ENCODE data around the gene ARRB1. TPM values are rescaled to one million over a fixed set of nuclear protein-coding genes. Genes with fewer than 3 reads are reported as not detected.

ARRB1 gene
- total RNA-seq, 4 donors from 2014 or later = 15.7 to 44.7 (median 27.7) TPM

- WGBS, 2 donors = 63 to 71% methylated on average over 9 to 11 of the region's 12 CpGs
- Histone ChIP-seq H3K4me1 (peaks cover 15 to 34% of the 10 kb centered on the region in 2 donors), H3K4me3 (replicated peaks in 1 of 3) (no peak overlapping the region), H3K27me3 (no peaks in the 10 kb centered on the region), H3K36me3 (no peaks in the 10 kb centered on the region), H3K27ac (no peak overlapping the region), H3K9me3 (no peaks in the 10 kb centered on the region)
- DNase-seq = no peak
- intact Hi-C loops (cut with DNase I) = no loop called here
- TF ChIP-seq POLR2A (IDR thresholded peaks at IDR 0.05) (no peak), CTCF (IDR thresholded peaks at IDR 0.05) (no peak)
Measured at GRCh38 chr11:75317446-75318122, 33.9 kb downstream of the ARRB1 start.

- no peak overlapping the region for H3K27ac ChIP-seq
- H3K4me3 ChIP-seq (replicated peaks in 1 of 3) = no peak overlapping the region
- no peak for TF ChIP-seq POLR2A (IDR thresholded peaks at IDR 0.05)
- no peak for TF ChIP-seq CTCF (IDR thresholded peaks at IDR 0.05)
- WGBS, 2 donors = 75 to 88% methylated on average over 6 of the region's 6 CpGs
- no peaks in the 10 kb centered on the region for H3K9me3 ChIP-seq
- DNase-seq = no peak
- no peaks in the 10 kb centered on the region for H3K36me3 ChIP-seq
- H3K27me3 ChIP-seq = no peaks in the 10 kb centered on the region
- intact Hi-C loops (cut with DNase I) = no loop called here
- H3K4me1 ChIP-seq = peaks cover 15 to 44% of the 10 kb centered on the region in 2 donors
Measured at GRCh38 chr11:75315439-75315805, 36.0 kb downstream of the ARRB1 start.

DNA sequence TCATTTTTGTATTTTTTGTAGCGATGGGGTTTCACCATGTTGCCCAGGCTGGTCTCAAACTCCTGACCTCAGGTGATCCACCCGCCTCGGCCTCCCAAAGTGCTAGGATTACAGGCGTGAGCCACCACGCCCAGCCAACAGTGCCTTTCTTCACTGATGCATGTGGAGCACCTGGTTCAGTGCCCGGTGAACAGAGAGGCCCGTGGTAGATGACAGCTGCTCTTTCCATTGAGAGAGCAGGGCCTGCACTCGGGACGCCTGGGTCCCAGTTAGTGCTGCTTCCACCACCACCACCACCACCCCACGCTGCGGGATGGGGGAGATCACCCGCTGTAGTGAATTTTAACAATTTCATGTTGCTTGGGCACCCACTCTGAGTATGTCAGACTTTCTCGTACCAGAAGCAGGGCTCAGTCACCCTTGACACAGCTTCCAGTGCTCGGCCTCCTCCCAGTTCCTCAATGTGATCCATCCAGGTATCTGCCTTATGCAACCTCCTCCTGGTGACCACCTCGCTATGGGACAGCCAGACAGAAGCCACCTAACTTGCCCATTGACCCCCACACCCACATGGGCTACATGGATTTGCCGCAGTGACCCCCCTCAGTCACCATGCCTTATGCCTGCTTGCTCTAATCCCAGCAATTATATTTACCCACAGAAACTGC lies 36.6 kb downstream of the ARRB1 start:
- no peaks in the 10 kb centered on the region for H3K27me3 ChIP-seq
- no peak for TF ChIP-seq CTCF (IDR thresholded peaks at IDR 0.05)
- no peak for TF ChIP-seq POLR2A (IDR thresholded peaks at IDR 0.05)
- no peaks in the 10 kb centered on the region for H3K9me3 ChIP-seq
- WGBS, 2 donors = 87 to 88% methylated on average over 16 of the region's 16 CpGs
- intact Hi-C loops (cut with DNase I) = no loop called here
- H3K4me1 ChIP-seq = peaks cover 15 to 39% of the 10 kb centered on the region in 2 donors
- no peaks in the 10 kb centered on the region for H3K36me3 ChIP-seq
- H3K27ac ChIP-seq = peak overlapping the region in 1 of 3 donors; percentile 88
- DNase-seq = no peak
- H3K4me3 ChIP-seq (replicated peaks in 1 of 3) = no peak overlapping the region

- peak; percentile 85 to 90 for DNase-seq
- Histone ChIP-seq H3K27ac (peak overlapping the region; percentile 71 to 88 (median 80)), H3K4me3 (replicated peaks in 1 of 3) (no peak overlapping the region), H3K36me3 (no peaks in the 10 kb centered on the region), H3K4me1 (peaks cover 15 to 35% of the 10 kb centered on the region in 2 donors), H3K9me3 (no peaks in the 10 kb centered on the region), H3K27me3 (no peaks in the 10 kb centered on the region)
- 23 to 30% methylated on average over 8 of the region's 8 CpGs for WGBS, 2 donors
- intact Hi-C loops (cut with DNase I) = no loop called here
- TF ChIP-seq CTCF (IDR thresholded peaks at IDR 0.05) (no peak), POLR2A (IDR thresholded peaks at IDR 0.05) (no peak)
Measured at GRCh38 chr11:75313513-75314272, 37.8 kb downstream of the ARRB1 start.

All from thyroid gland (tissue), 4 donors.